WTC11 (cell line): Measurements from ENCODE around the gene OR8D4. TPM values are rescaled to one million over a fixed set of nuclear protein-coding genes. Genes with fewer than 3 reads are reported as not detected.

Experiments
- total RNA-seq: library from RNA; stranded (reverse); gene quantifications from 3 replicates; pipeline ENCODE4 v1.2.3, GENCODE V29; 2021

Gene OR8D4
- total RNA-seq, 1 experiment from 2014 or later: 0.07 TPM

Other genes with a start within 250 kb of the OR8D4 start
- gene SCN3B, start 247.5 kb upstream of the OR8D4 start, total RNA-seq: 0.37 to 0.79 TPM (median 0.71 TPM) in 3 replicates
- gene ZNF202, start 160.5 kb upstream of the OR8D4 start, total RNA-seq: 29.9 to 33.3 TPM (median 32.4 TPM) in 3 replicates
- not detected in 3 replicates for gene OR6X1, start 147.6 kb upstream of the OR8D4 start, total RNA-seq
- gene OR6M1, start 95.8 kb upstream of the OR8D4 start, total RNA-seq: not detected in 3 replicates
- not detected in 3 replicates for gene TMEM225, start 16.5 kb upstream of the OR8D4 start, total RNA-seq
- not detected in 3 replicates for gene OR4D5, start 37.5 kb downstream of the OR8D4 start, total RNA-seq
- gene OR6T1, start 41.7 kb downstream of the OR8D4 start, total RNA-seq: not detected in 3 replicates
- not detected in 3 replicates for gene OR10S1, start 75.6 kb downstream of the OR8D4 start, total RNA-seq
- not detected in 3 replicates for gene OR10G6, start 93.0 kb downstream of the OR8D4 start, total RNA-seq
- 0.04 to 0.14 TPM in 2 of 3 replicates, not detected in the other for gene OR10G4, start 110.8 kb downstream of the OR8D4 start, total RNA-seq
- gene OR10G9, start 120.8 kb downstream of the OR8D4 start, total RNA-seq: not detected in 3 replicates
- gene OR10G8, start 124.6 kb downstream of the OR8D4 start, total RNA-seq: not detected in 3 replicates
- not detected in 3 replicates for gene OR10G7, start 139.2 kb downstream of the OR8D4 start, total RNA-seq
- 19.5 to 26.0 TPM (median 23.1 TPM) in 3 replicates for gene VWA5A, start 213.3 kb downstream of the OR8D4 start, total RNA-seq